OCI-LY7 (cell line): ENCODE data around the gene CCL13.

ENCODE experiments used
- EZH2phosphoT487 ChIP-seq: fragments of 200-600 bp; sonication (generic); IDR thresholded peaks from 2 replicates; pipeline ENCODE4 v1.6.1; 2018; ENCODE audit warnings: low read depth, borderline replicate concordance, mild to moderate bottlenecking, mixed run types, antibody characterized with exemption, low read length, moderate library complexity, mixed read lengths
- TF ChIP-seq, protein P1 (sequence below): fragments of 200-600 bp; sonication (generic); conservative IDR thresholded peaks from 2 replicates; pipeline ENCODE4 v1.5.1; 2014; ENCODE audit warnings: mild to moderate bottlenecking, antibody characterized with exemption, low read length, moderate library complexity, mixed read lengths

DNA sequence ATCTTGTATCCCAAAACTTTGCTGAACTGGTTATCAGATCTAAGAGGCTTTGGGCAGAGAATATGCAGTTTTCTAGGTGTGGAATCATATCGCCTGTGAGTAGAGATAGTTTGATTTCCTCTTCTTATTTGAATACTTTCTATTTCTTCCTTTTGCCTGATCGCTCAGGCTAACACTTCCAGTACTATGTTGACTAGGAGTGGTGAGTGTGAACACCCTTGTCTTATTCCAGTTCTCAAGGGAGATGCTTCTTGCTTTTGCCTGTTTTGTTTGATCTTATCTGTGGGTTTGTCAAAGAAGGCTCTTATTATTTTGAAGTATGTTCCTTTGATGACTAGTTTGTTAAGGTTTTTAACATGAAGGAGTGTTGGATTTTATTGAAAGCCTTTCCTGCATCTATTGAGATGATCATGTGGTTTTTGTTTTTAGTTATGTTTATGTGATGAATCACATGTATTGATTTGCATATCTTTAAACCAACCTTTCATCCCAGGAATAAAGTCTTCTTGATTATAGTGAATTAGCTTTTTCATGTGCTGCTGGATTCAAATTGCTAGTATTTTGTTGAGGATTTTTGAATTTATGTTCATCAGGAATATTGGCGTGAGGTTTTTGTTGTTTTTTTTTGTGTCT, 17.0 kb upstream of the CCL13 start:
- TF ChIP-seq, protein P1, sequence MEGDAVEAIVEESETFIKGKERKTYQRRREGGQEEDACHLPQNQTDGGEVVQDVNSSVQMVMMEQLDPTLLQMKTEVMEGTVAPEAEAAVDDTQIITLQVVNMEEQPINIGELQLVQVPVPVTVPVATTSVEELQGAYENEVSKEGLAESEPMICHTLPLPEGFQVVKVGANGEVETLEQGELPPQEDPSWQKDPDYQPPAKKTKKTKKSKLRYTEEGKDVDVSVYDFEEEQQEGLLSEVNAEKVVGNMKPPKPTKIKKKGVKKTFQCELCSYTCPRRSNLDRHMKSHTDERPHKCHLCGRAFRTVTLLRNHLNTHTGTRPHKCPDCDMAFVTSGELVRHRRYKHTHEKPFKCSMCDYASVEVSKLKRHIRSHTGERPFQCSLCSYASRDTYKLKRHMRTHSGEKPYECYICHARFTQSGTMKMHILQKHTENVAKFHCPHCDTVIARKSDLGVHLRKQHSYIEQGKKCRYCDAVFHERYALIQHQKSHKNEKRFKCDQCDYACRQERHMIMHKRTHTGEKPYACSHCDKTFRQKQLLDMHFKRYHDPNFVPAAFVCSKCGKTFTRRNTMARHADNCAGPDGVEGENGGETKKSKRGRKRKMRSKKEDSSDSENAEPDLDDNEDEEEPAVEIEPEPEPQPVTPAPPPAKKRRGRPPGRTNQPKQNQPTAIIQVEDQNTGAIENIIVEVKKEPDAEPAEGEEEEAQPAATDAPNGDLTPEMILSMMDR = no peak
- TF ChIP-seq EZH2phosphoT487 = no peak
